Measurements from ENCODE around the gene SPACA4.
A peak's percentile ranks its signal among the peaks of the same experiment; 100 is the strongest.

The SPACA4 gene

DNA sequence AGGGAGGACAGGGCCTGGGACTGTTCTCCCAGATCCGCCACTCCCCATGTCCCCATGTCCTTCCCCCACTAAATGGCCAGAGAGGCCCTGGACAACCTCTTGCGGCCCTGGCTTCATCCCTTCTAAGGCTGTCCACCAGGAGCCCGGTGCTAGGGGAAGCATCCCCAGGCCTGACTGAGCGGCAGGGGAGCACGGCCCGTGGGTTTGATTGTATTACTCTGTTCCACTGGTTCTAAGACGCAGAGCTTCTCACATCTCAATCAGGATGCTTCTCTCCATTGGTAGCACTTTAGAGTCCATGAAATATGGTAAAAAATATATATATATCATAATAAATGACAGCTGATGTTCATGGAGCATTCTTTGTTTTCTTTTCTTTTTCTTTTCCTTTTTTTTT lies 815 bp downstream of the SPACA4 start:
- TF ChIP-seq, protein P1, sequence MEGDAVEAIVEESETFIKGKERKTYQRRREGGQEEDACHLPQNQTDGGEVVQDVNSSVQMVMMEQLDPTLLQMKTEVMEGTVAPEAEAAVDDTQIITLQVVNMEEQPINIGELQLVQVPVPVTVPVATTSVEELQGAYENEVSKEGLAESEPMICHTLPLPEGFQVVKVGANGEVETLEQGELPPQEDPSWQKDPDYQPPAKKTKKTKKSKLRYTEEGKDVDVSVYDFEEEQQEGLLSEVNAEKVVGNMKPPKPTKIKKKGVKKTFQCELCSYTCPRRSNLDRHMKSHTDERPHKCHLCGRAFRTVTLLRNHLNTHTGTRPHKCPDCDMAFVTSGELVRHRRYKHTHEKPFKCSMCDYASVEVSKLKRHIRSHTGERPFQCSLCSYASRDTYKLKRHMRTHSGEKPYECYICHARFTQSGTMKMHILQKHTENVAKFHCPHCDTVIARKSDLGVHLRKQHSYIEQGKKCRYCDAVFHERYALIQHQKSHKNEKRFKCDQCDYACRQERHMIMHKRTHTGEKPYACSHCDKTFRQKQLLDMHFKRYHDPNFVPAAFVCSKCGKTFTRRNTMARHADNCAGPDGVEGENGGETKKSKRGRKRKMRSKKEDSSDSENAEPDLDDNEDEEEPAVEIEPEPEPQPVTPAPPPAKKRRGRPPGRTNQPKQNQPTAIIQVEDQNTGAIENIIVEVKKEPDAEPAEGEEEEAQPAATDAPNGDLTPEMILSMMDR (IDR thresholded peaks at IDR 0.05; ENCODE audit: low read depth, low read length) = no peak
- no peak overlapping the region for H3K4me3 ChIP-seq (replicated peaks in 1 of 2; ENCODE audit: low read depth in 2 of 2, low read length in 2 of 2)
- DNase-seq (ENCODE audit: low read depth in 2 of 2) = no peak

DNA sequence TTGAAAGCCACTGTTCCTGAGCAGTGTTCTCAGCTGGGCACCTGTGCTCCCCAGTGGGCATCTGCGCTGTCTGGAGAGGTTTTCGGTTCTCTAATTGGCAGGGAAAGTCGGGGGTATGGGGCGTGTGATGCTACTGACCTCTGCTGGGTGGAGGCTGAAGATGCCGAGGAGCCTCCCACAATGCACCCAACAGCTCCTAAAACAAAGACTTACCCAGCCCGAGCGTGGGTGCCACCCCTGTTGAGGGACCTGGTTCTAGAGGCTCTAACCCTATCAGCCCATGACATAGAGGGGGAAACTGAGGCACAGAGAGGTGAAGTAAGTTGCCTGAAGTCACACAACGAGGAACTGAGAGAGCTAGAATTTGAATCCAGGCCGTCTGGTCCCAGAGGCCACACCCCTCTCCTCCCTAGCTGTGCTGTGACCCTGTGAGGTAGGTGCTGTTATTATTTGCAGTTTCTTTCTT lies 2.3 kb downstream of the SPACA4 start:
- no peak overlapping the region for H3K4me3 ChIP-seq (replicated peaks in 1 of 2; ENCODE audit: low read depth in 2 of 2, low read length in 2 of 2)
- TF ChIP-seq, protein P1 (IDR thresholded peaks at IDR 0.05; ENCODE audit: low read depth, low read length) = peak; percentile 63
- peak; percentile 49 to 63 for DNase-seq (ENCODE audit: low read depth in 2 of 2)

DNA sequence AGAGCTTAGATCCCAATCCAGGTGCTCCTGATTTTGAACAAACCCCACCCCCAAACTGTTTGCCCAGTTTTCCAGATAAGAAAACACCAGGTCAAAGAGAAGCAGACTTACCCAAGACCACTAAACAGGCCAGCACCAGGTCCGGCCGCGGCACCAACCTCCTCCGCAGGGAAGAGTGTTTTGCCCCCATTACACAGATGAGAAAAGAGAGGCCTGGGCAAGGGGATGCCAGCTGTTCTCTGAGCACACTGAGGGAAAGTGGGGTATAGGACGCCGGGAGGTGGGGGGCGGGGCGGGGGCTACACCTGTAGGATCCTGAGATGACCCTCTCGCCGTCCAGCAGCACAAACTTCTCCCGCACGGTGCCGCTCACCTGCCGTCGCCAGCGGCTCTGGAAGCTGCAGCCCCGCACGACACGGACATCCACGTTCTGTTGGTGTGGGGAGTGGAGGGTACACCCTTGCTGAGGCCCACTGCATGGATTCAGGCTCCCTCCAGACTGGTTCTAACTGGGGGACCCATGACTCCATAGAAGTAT lies 3.1 kb downstream of the SPACA4 start:
- DNase-seq (ENCODE audit: low read depth in 2 of 2) = no peak
- TF ChIP-seq, protein P1 (IDR thresholded peaks at IDR 0.05; ENCODE audit: low read depth, low read length) = no peak
- no peak overlapping the region for H3K4me3 ChIP-seq (replicated peaks in 1 of 2; ENCODE audit: low read depth in 2 of 2, low read length in 2 of 2)

DNA sequence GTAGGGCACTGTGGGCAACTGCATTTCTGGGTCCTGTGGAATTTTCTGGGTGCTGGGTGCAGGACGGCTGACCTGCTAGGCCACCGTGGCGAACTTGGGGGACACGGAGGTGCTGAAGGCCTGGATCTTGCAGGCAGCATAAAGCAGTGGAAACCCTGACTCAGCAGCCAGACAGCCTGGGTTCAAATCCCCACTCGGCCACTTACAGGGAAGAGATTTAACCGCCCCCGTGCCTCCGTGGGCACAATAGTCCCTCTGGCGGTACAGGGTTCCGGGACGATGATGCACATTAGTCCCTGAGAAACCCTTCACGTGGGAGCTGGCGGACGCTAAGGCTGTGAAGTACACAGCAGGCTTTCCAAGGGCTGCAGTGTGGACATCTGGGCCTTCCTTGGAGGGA lies 5.3 kb downstream of the SPACA4 start:
- H3K4me3 ChIP-seq (replicated peaks in 1 of 2; ENCODE audit: low read depth in 2 of 2, low read length in 2 of 2) = no peak overlapping the region
- TF ChIP-seq, protein P1 (IDR thresholded peaks at IDR 0.05; ENCODE audit: low read depth, low read length) = no peak
- no peak for DNase-seq (ENCODE audit: low read depth in 2 of 2)

GRCh38 chr19:48613024-48613851 lies 6.7 kb downstream of the SPACA4 start:
- TF ChIP-seq, protein P1 (IDR thresholded peaks at IDR 0.05; ENCODE audit: low read depth, low read length) = no peak
- no peak for DNase-seq (ENCODE audit: low read depth in 2 of 2)
- H3K4me3 ChIP-seq (replicated peaks in 1 of 2; ENCODE audit: low read depth in 2 of 2, low read length in 2 of 2) = no peak overlapping the region

DNA sequence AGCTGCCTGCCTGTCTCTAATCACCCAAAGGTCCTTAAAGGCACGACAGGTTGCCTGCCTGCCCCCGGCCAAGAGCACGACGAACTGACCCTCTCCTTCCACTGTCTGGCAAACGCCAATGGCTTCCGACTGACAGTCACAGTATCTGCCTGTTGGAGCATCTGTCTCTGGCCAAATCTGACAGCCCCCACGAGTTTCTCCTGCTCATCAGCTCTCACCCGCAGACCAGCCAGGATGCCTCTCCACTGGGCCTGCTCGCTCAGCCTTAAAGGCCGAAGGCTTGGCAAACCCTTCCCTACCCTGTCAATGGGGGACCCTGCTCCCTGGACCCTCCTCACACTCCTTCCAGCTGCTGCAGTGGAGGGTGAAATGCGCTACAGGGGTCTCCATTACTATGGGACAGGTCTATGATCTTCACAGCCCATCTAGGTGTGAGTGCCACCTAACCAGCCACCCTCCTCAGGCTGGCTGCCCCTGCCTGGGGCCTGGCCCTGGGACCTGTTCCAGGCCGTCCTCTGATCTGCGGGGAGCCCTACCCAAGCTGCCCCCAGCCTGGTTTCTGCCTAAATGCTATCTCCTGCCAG lies 7.4 kb downstream of the SPACA4 start:
- no peak overlapping the region for H3K4me3 ChIP-seq (replicated peaks in 1 of 2; ENCODE audit: low read depth in 2 of 2, low read length in 2 of 2)
- TF ChIP-seq, protein P1 (IDR thresholded peaks at IDR 0.05; ENCODE audit: low read depth, low read length) = no peak
- no peak for DNase-seq (ENCODE audit: low read depth in 2 of 2)
